ENCODE data around the gene PTGER4. TPM values are rescaled to one million over a fixed set of nuclear protein-coding genes. Genes with fewer than 3 reads are reported as not detected.
A peak's percentile ranks its signal among the peaks of the same experiment; 100 is the strongest.

The PTGER4 gene
- total RNA-seq = 10 to 100 TPM; 18.7 to 44.7 (median 28.8) TPM

GRCh38 chr5:40679913-40680681, at the start of gene PTGER4:
Gene PTGER4, plus strand, starts transcription at chr5:40679915. Its CDS starts 1,079 bp downstream, at chr5:40680994.
- WGBS = 0% methylated on average over 25 of the region's 44 CpGs
- Histone ChIP-seq H3K4me3 (peak within 1 kb of the TSS; percentile 88), H3K36me3 (no peaks in the 10 kb centered on the region), H3K9me3 (no peaks in the 10 kb centered on the region), H3K4me1 (peaks cover 74% of the 10 kb centered on the region), H3K27me3 (no peaks in the 10 kb centered on the region), H3K27ac (peak within 1 kb of the TSS; percentile 95)
- TF ChIP-seq POLR2AphosphoS5 (IDR thresholded peaks at IDR 0.05) = peak; percentile 16 to 69 (median 16)
- TF ChIP-seq CTCF (IDR thresholded peaks at IDR 0.05) = no peak
- TF ChIP-seq EP300 (IDR thresholded peaks at IDR 0.05) = no peak
- TF ChIP-seq POLR2A (IDR thresholded peaks at IDR 0.05) = peak; percentile 38 to 88
- DNase-seq (ENCODE audit: low spot score in 2 of 2) = peak in 1 of 2 donors; percentile 74

- no peaks in the 10 kb centered on the region for H3K36me3 ChIP-seq
- H3K4me1 ChIP-seq = no peaks in the 10 kb centered on the region
- TF ChIP-seq POLR2A (IDR thresholded peaks at IDR 0.05) = no peak
- no peak for TF ChIP-seq CTCF (IDR thresholded peaks at IDR 0.05)
- TF ChIP-seq POLR2AphosphoS5 (IDR thresholded peaks at IDR 0.05) = no peak
- no peak for TF ChIP-seq EP300 (IDR thresholded peaks at IDR 0.05)
- H3K9me3 ChIP-seq = no peaks in the 10 kb centered on the region
- no peak overlapping the region for H3K4me3 ChIP-seq
- no peak for DNase-seq (ENCODE audit: low spot score in 2 of 2)
- H3K27ac ChIP-seq = no peak overlapping the region
- H3K27me3 ChIP-seq = no peaks in the 10 kb centered on the region
Measured at GRCh38 chr5:40630126-40630525, 49.6 kb upstream of the PTGER4 start.

GRCh38 chr5:40631236-40631635, 48.5 kb upstream of the PTGER4 start:
- Histone ChIP-seq H3K27me3 (no peaks in the 10 kb centered on the region), H3K4me3 (no peak overlapping the region), H3K4me1 (no peaks in the 10 kb centered on the region), H3K36me3 (no peaks in the 10 kb centered on the region), H3K9me3 (peaks cover 4% of the 10 kb centered on the region), H3K27ac (no peak overlapping the region)
- WGBS = 89% methylated on average over 7 of the region's 7 CpGs
- no peak for TF ChIP-seq EP300 (IDR thresholded peaks at IDR 0.05)
- no peak for TF ChIP-seq CTCF (IDR thresholded peaks at IDR 0.05)
- no peak for TF ChIP-seq POLR2AphosphoS5 (IDR thresholded peaks at IDR 0.05)
- TF ChIP-seq POLR2A (IDR thresholded peaks at IDR 0.05) = no peak
- no peak for DNase-seq (ENCODE audit: low spot score in 2 of 2)

- no peaks in the 10 kb centered on the region for H3K36me3 ChIP-seq
Measured at GRCh38 chr5:40634154-40634553, 45.6 kb upstream of the PTGER4 start.

More at GRCh38 chr5:40634154-40634553, 45.6 kb upstream of the PTGER4 start:
- no peak for DNase-seq (ENCODE audit: low spot score in 2 of 2)
- Histone ChIP-seq H3K4me1 (no peaks in the 10 kb centered on the region), H3K4me3 (no peak overlapping the region), H3K27ac (no peak overlapping the region), H3K9me3 (peaks cover 9% of the 10 kb centered on the region), H3K27me3 (no peaks in the 10 kb centered on the region)
- WGBS = 84% methylated on average over 2 of the region's 3 CpGs
- TF ChIP-seq CTCF (IDR thresholded peaks at IDR 0.05) = no peak
- no peak for TF ChIP-seq POLR2A (IDR thresholded peaks at IDR 0.05)
- no peak for TF ChIP-seq EP300 (IDR thresholded peaks at IDR 0.05)
- no peak for TF ChIP-seq POLR2AphosphoS5 (IDR thresholded peaks at IDR 0.05)
